ENCODE measurements around the gene ATOH8.
"Not testable (repeated sequence)": the region's sequence is repeated elsewhere in the genome, so short reads cannot be mapped to it uniquely, and the experiment has no call there.

ATOH8 gene

GRCh38 chr2:85753525-85754312 lies at the start of gene ATOH8:
Gene ATOH8 (plus strand): TSS chr2:85753991. CDS start chr2:85754190, 199 bp downstream.
- DNase-seq (ENCODE audit: low read depth), result no peak

GRCh38 chr2:85704038-85704437 lies 49.8 kb upstream of the ATOH8 start:
- no peak for DNase-seq (ENCODE audit: low read depth)

GRCh38 chr2:85704800-85705679 lies 48.8 kb upstream of the ATOH8 start:
- no peak for DNase-seq (ENCODE audit: low read depth)

GRCh38 chr2:85705680-85706039 lies 48.1 kb upstream of the ATOH8 start:
- DNase-seq (ENCODE audit: low read depth), result peak; percentile 79

- no peak for DNase-seq (ENCODE audit: low read depth)
Measured at GRCh38 chr2:85706063-85706462, 47.7 kb upstream of the ATOH8 start.

- DNase-seq (ENCODE audit: low read depth), result no peak
Measured at GRCh38 chr2:85706599-85707296, 47.0 kb upstream of the ATOH8 start.

GRCh38 chr2:85707304-85707703 lies 46.5 kb upstream of the ATOH8 start:
- DNase-seq (ENCODE audit: low read depth), result peak; percentile 72

GRCh38 chr2:85708641-85709040 lies 45.1 kb upstream of the ATOH8 start:
- DNase-seq (ENCODE audit: low read depth), result no peak

GRCh38 chr2:85709401-85709811 lies 44.4 kb upstream of the ATOH8 start:
- DNase-seq (ENCODE audit: low read depth), result no peak

GRCh38 chr2:85710687-85711577 lies 42.9 kb upstream of the ATOH8 start:
- no peak for DNase-seq (ENCODE audit: low read depth)

GRCh38 chr2:85711578-85712060 lies 42.2 kb upstream of the ATOH8 start:
- no peak for DNase-seq (ENCODE audit: low read depth)

- no peak for DNase-seq (ENCODE audit: low read depth)
Measured at GRCh38 chr2:85712336-85712735, 41.5 kb upstream of the ATOH8 start.

GRCh38 chr2:85712849-85713612 lies 40.8 kb upstream of the ATOH8 start:
- DNase-seq (ENCODE audit: low read depth), result no peak

GRCh38 chr2:85713836-85714235 lies 40.0 kb upstream of the ATOH8 start:
- no peak for DNase-seq (ENCODE audit: low read depth)

- DNase-seq (ENCODE audit: low read depth), result not testable (repeated sequence)
Measured at GRCh38 chr2:85714421-85714820, 39.4 kb upstream of the ATOH8 start.

GRCh38 chr2:85714841-85715240 lies 39.0 kb upstream of the ATOH8 start:
- DNase-seq (ENCODE audit: low read depth), result no peak

- DNase-seq (ENCODE audit: low read depth), result no peak
Measured at GRCh38 chr2:85716346-85716914, 37.4 kb upstream of the ATOH8 start.

- DNase-seq (ENCODE audit: low read depth), result peak; percentile 80
Measured at GRCh38 chr2:85717308-85718008, 36.3 kb upstream of the ATOH8 start.

- no peak for DNase-seq (ENCODE audit: low read depth)
Measured at GRCh38 chr2:85718009-85718391, 35.8 kb upstream of the ATOH8 start.
